Superior temporal gyrus (tissue), 1 donor: ENCODE data around the gene MKRN2OS.

Source experiments
- DNase-seq: peaks from one replicate; pipeline ENCODE4 v3.0.0-alpha.2; 2016; ENCODE audit errors: extremely low spot score

MKRN2OS gene, protein sequence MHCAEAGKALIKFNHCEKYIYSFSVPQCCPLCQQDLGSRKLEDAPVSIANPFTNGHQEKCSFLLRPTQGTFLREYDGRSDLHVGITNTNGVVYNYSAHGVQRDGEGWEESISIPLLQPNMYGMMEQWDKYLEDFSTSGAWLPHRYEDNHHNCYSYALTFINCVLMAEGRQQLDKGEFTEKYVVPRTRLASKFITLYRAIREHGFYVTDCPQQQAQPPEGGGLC

DNA sequence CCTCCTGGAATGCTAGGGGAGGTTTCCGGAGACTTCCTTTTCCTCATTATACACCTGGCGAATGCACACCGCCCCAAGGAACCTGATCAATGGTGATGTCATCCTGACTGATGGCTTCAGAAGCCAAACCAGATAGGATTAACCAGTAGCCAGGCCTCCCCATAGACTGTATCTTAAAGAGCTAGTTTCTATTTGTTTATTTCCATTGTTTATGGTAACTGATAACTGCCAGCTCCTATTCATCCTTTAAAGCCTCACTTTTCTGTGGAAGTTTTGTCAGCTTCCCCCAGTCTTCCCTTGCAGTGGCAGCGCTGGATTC is at the start of gene MKRN2OS:
Gene MKRN2OS, minus strand, starts transcription at position 27 of the 319 bp plus-strand sequence. CDS start 35 bp downstream, outside the sequence.
- no peak for DNase-seq

DNA sequence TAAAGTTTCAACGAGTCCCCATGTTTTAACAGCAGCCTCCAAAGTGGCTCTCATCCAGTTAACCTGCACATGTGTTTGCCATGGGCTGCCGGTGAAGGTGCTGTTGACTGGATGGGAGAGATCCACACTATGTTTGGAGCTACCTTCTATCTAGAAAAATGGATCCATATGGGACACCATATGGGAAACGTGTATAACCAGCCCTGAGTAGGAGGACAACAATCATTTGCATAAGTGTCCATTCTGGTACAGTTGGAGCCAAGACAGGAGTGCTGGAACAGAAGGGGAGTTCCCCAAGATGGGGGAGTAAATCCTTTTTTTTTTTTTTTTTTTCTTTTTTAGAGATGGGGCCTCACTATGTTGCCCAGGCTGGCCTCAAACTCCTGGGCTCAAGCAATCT is 48.2 kb upstream of the MKRN2OS start:
- peak; percentile 43 for DNase-seq

DNA sequence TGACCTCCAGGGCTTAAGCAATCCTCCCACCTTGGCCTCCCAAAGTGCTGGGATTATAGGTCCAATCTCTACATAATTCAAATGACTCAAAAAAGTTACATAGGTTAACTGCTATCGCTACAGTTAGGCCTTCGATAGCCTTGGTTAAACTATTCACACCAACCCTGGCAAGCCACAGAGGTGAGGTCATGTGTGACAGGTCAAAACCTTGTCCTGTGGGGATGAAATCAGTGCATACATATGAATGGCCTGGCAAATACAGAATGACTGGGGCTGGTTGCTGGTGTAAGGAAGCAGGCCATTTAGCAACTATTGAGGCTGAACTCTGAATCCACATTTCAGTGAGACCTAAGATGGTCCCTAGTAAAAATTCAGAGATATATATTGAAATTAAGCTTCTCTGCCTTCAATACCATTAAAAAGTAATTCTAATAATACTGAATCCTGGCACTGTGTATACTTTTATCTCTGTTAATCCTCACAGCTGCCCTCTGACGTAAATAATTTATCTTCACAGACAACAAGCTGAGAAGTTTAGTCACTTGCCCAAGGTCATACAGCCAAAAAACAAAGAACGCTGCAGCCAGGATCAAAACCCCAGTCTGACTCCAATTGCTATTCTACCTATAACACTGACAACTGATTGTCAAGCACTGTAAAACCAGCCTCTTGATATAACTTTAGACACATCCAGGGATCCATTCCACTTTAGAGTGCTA is 46.9 kb upstream of the MKRN2OS start:
- no peak for DNase-seq

DNA sequence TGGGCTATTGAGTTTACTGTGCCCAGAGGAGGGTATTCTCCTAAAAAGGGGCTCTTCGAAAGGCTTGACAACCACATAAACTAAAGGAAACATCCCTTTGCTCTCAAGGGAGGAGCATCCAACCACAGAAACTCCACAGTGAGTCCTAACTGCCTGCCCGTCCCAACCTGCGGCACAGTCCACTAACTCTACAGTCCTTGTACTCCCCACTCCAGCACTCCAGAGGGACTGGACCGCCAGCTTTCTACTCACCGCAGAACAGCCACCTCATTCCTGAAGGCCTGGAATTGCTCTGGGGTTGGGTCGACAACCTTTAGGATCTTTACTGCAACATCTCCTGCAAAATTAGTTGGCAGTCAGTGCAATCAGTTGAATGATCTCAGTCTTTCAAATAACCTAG is 46.2 kb upstream of the MKRN2OS start:
- no peak for DNase-seq

DNA sequence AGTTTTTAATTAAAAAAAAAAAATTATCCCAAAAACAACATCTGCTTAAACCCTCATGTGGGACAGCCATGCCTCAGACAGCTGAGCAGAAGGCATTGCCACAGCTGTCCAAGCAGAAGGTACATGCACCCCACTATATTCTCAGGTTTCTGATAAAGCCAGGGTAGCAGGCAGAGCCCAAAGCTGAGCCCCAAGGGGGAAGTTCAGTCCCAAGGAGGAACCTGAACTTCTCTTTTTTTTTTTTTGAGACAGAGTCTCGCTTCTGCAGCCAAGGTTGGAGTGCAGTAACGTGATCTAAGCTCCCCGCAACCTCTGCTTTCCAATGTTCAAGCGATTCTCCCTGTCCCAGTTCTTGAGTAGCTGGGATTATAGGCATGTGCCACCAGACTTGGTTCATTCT is 44.8 kb upstream of the MKRN2OS start:
- DNase-seq, result no peak

DNA sequence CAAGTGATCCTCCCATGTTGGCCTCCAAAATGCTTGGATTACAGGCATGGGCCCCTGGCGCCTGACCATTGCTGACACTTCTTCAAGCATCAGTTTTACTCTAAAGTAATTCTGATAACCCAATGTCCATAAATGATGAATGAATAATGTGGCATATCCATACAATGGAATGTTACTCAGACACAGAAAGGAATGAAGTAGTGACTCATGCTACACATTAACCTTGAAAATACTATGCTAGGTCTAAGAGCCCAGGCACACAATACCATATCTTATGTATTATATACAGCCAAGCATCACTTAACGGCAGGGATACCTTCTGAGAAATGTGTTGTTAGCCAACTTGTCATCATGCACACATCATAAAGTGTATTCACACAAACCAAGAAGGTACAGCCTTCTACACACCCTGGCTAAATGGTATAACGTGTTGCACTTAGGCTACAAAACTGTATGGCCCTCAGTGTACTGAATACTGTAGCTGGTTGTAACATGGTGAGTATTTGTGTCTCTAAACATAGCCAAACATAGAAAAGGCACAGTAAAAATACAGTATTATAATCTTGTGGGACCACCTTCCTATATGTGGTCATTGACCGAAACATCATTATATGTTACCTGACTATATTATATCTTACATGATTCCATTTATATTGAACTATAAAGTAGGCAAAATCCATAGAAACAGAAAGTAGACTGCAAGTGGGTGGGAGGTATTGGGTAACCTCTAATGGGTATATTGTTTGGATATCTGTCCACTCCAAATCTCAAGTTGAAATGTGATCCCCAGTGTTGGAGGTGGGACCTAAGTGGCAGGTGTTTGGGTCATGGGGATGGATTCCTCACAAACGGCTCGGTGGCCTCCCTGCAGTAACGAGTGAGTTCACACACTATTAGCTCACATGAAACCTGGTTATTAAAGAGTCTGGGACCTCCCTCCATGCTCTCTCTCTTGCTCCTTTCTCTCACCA is 43.0 kb upstream of the MKRN2OS start:
- DNase-seq, result no peak

DNA sequence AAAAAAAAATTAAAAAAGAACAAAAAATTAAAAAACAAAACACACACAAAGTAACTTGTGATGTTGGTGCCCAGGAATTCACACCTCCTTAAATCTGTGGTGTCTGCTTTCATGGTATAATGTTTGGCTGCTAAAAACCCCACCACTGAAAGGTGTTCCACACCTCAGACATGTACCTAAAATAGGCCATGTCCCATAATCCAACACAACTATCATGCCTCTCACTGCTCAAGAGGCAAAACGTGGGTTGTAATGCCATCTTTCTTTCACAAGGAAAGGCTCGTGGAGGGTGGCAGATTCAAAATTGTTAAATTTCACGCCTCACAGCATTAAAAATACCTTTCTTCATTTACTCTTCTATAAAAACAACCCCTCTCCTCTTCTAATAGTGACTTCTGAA is 41.1 kb upstream of the MKRN2OS start:
- no peak for DNase-seq

DNA sequence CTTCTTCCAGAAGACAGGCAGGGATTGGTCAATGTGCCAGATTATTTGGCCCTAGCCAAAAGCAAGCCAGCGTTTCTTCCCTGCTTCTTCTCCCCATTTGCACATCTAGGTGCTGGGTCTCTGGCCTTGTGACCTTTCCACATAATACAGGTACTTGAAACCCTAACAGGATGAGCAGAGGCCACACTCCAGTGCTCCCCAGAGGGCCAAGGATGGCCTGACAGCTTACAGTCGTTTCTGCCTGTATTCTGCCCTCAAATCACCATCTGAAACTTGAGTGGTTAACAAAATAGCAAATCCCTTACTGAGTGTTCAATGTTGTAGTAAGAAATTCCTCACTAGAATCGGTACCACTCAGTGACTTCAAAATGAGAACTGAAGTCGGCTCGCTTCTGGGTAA is 40.7 kb upstream of the MKRN2OS start:
- DNase-seq, result no peak

DNA sequence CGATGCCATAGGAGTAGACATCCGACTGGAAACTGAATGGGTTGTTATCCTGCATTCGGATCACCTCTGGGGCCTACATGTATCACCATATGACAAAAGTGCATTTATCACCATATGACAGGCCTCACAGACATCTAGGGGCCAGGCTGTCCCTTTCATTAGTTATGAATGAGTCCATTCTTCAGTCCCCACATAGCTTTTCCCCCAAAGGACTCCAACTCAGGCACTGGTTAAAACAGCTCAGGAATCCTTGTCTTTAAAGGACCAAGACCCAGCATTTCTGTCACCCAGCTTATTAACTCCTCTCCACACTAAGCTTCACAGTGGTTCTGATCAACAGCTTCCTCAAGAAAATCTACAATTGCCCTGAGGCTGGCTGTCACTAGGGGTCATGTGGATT is 39.9 kb upstream of the MKRN2OS start:
- peak; percentile 35 for DNase-seq

DNA sequence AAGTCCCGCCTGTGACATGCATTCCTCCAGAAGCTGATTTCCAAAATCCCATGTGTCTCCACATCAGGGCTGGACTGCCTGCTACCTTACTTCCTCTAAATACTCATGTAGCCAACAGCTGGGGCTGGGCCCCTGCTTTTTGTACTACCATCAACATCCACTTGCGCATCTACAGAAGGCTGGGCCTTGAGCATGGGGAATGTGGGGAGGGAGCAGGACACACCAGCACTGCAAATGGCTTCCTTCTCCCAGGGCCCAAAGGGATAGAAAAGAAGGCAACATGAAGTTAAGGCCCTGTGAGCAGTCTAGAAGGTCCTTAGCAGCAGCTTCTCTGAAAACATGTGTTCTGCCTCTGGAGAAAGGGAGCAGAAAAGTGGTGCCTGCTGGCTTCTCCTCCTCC is 38.8 kb upstream of the MKRN2OS start:
- no peak for DNase-seq

DNA sequence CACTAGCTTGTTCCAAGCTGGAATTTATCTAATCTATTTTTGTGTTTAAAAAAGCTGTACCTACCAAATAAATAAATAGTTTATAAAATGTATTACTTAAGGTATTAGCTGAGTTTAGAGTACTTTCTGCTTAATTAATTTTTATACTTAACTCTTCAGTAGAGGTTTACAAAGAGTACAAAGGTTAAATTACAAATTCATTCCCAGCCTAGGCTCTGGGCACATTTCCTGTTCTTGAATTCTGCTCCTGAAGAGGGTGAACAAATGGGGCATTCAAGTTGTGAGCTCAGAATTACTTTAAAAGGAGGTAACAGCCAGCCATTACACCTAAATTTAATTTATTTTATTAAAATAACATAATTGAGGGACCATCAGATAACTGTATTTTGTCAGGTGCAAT is 38.0 kb upstream of the MKRN2OS start:
- DNase-seq, result no peak

DNA sequence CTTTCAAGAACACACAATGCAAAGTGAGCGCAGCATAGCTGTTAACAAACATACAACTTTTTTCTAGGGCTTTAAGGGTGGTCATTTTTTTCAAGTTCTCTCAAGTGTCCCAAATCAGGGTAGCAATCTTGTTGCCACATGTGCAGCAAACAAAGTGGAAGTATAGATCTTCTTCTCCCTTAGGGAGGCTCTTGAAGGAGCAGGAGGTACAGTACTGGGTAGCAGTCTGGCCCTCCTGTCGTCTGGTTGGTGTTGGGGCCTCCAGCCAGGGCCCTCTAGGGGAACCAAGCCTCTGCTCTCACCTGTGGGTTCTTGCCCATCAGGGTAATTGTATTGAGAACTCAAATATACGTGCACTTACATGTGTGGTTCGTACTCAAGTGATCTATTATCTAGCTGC is 37.4 kb upstream of the MKRN2OS start:
- no peak for DNase-seq

DNA sequence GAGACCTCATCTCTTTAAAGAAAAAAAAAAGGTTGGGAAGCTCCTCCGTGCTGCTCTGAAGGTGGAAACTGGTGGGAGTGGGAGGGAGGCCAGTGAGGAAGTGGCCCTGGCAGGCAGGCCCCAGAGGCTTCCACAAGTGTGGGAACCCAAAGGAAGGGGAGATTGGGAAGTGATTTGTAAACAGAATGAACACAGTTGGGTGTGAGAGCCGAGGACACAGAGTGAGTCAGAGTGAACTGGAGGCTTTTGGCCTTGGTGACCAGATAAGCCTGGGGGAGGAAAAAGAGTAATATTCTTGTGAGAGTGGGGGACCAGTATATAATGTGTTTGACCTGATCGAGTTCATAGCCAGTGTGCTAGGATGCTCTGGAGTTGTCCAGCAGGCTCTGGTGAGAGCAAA is 34.6 kb upstream of the MKRN2OS start:
- DNase-seq, result no peak

DNA sequence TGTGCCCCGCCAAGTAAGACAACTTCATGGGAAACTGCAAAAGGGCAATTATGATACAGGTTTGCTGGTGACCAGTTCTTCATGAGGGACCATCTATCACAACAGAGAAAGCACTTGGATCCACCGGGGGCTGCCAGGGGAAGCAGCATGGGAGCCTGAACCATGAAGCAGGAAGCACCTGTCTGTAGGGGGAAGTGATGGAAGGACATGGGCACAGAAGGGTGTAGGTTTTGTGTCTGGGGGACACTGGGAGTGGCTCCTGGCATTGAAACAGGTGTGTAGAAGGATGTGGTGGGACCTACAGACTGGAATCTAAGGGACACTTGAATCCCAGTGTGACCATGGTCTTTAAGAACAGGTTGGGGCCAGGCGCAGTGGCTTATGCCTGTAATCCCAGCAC is 34.2 kb upstream of the MKRN2OS start:
- DNase-seq, result no peak

DNA sequence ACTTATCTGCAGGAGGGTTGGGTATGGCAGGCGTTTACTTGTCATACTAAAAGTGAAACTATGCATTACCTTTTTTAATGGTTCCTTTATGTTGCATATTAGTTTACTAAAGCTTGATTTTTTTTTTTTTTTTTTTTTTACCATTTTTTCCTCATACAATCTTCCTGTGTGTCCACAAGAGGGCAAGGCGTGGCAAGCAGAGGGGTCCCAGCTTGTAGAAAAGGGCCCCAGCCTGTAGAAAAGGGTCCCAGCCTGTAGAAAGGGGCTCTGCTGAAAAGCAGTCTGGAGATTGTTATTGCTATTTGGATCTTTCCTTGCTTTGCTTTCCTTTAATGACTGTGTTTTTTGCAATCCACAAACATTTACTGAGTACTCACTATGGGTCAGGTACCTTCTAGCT is 33.4 kb upstream of the MKRN2OS start:
- no peak for DNase-seq

DNA sequence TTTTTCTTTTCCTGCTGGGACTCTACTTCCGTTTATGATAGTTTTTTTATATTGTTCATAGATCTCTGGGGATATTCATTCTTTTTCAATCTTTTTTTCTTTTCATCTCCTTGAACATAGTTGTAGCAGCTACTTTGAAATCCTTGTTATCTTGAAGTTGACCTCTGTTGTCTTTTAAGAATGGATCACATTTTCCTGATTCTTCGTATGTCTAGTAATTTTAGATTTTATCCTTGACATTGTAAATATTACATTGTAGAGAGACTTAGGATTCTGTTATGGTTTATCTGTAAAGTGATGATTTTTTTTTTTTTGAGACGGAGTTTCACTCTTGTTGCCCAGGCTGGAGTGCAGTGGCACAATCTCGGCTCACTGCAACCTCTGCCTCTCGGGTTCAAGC is 32.1 kb upstream of the MKRN2OS start:
- no peak for DNase-seq

DNA sequence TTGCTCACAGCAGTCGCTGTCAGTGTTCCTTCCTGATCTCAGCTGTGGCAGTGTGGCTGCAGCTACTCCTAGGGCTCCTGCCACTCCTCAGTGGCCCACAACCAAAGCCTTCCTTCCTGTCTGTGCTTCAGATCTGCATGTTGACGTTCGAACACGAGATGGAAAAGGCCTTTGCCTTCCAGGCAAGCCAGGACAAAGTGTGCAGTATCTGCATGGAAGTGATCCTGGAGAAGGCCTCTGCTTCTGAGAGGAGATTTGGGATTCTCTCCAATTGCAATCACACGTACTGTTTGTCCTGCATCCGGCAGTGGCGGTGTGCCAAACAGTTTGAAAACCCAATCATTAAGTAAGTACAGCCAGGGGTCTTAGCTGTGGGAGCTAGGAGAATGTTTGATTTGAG is 29.4 kb upstream of the MKRN2OS start:
- no peak for DNase-seq

DNA sequence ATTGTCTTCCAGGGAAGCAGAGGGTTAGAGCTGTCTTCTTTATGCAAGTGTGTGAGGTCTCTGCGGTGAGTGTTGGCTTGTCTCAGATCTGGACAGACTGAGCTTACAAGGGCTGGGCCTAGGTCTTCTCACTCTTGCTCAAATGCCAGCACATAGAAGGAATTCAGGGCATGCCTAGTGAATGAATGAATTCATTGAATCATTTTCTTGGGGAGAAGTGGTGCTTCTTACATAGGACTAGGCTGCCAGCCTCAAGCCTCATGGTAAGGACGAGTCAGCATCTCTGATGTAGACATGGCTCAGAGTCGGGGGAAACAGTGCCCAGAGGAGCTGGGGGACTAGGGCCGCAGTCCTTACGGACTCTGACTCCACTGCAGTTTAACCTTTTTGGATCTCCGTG is 28.8 kb upstream of the MKRN2OS start:
- no peak for DNase-seq

DNA sequence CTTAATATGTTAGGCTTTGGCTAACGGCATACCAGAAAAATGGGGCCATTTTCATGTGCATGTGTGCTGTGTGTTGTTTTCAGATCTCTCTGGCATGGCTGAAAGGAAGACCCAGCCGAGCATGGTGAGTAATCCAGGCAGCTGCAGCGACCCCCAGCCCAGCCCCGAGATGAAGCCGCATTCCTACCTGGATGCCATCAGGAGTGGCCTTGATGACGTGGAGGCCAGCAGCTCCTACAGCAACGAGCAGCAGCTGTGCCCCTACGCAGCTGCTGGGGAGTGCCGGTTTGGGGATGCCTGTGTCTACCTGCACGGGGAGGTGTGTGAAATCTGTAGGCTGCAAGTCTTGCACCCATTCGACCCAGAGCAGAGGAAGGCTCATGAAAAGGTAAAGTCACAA is 26.7 kb upstream of the MKRN2OS start:
- no peak for DNase-seq

DNA sequence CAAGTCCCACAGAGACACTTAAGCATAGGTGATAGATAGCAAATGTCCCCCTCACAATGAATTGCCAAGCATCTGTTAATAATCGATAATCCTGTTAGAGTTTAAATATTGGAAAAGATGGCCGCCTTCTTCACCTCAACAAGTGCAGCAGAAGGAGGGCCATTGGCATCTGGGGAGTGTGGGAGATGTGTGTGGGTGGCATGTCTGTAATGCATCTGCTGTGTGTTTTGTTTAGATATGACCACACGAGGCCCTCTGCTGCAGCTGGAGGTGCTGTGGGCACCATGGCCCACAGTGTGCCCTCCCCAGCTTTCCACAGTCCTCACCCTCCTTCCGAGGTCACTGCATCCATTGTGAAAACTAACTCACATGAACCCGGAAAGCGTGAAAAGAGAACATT is 24.5 kb upstream of the MKRN2OS start:
- DNase-seq, result no peak

DNA sequence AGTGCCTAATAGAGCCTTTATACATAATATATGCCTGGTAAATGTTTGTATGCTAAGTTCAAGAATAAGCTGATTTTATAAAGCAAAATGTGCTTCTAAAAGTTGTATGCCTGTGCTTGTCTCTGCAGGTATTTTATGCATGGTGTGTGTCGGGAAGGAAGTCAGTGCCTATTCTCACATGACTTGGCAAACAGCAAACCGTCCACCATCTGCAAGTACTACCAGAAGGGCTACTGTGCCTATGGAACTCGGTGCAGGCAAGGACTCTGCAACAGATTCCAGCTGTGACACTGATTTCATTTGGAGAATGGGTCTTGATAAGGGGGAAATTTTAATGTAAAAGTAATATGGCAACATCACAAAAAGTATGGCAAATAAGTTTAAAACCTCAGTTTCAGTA is 23.4 kb upstream of the MKRN2OS start:
- no peak for DNase-seq

DNA sequence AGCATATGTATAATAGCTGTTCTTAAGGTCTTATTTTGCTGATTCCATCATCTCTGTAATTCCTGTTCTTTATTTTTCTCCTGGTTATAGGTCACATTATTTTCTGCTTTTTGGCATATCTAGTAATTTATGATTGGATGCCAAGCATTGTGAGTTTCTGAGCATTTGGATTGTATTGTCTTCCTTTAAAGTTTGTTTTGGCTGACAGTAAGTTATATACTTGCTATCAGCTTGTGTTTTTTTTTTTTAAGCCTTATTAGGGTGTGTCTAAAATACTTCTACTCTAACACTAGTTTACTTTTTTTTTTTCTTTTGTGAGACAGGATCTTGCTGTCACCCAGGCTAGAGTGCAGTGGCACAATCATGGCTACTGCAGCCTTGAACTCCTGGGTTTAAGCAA is 21.7 kb upstream of the MKRN2OS start:
- no peak for DNase-seq

DNA sequence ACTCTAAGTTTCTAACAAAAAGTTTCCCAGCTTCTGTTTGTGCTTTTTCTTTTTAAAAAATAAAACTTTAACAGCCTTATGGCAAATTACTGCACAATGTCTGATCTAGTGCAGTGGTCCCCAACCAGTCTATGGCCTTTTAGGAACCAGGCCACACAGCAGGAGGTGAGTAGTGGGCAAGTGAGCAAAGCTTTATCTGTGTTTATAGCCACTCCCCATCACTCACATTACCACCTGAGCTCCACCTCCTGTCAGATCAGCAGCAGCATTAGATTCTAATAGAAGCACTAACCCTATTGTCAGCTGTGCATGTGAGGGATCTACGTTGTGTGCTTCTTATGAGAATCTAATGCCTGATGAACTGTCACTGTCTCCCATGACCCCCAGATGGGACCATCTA is 17.2 kb upstream of the MKRN2OS start:
- DNase-seq, result no peak
